HG02970 (cell line): ENCODE results near the gene SSBP3.
"Not testable (repeated sequence)": the region's sequence is repeated elsewhere in the genome, so short reads cannot be mapped to it uniquely, and the experiment has no call there.

Experiments used
- ATAC-seq: cut with Tn5 transposase; IDR thresholded peaks from one replicate; pipeline ENCODE4 v1.9.1; 2021; ENCODE audit warnings: mild to moderate bottlenecking, moderate library complexity, moderate number of reproducible peaks; ENCODE audit not compliant: unreplicated experiment, low FRiP score

SSBP3 gene

DNA sequence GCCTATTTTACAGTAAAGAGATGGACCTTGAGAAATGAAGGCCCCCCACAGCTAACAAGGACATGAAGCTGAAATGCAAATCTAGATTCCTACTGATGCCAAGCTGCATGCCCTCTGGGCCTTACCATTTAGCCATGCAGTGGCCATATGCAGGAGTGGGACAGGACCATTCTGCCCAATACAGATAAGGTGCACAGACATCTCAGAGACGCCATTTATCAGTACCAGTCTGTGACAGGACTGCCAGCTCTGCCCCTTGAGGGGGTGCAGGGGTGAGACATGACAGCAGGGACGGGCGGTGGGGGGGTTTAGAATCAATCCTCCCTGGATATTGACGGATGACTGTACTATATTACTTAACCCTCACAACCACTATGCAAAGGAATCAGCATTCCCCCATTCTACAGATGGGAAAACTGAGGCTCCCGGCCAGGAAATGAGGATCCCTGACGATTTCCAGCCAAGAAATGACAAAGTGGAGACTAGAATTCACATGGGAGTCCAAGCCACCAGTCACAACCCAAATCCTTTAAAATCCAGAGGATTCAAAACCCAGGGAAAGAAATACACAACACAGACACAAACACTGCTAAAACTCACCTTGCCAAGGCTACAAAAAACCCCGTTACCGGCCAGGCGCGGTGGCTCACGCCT, 10.8 kb downstream of the SSBP3 start:
- no peak for ATAC-seq

DNA sequence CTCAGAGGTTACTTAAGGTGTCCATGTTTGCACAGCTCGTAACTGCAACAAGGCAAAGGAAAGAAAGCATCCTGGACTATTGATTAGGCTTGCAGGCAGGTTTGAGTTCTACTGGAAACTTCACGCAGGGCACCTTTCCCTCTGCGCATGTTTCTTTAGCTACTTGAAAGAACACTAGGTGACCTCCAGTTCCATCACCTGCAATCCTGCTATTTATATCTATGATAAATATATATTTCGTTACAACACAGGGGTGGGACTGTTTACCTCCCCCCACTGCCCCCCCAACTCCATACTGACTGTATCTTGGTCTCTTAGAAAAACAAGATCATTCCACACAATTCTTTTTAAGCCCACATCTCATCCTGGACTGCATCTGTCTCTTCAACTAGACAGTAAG, 12.1 kb downstream of the SSBP3 start:
- no peak for ATAC-seq

- ATAC-seq = no peak
These were observed 13.8 kb downstream of the SSBP3 start for GRCh38 chr1:54392401-54392800.

DNA sequence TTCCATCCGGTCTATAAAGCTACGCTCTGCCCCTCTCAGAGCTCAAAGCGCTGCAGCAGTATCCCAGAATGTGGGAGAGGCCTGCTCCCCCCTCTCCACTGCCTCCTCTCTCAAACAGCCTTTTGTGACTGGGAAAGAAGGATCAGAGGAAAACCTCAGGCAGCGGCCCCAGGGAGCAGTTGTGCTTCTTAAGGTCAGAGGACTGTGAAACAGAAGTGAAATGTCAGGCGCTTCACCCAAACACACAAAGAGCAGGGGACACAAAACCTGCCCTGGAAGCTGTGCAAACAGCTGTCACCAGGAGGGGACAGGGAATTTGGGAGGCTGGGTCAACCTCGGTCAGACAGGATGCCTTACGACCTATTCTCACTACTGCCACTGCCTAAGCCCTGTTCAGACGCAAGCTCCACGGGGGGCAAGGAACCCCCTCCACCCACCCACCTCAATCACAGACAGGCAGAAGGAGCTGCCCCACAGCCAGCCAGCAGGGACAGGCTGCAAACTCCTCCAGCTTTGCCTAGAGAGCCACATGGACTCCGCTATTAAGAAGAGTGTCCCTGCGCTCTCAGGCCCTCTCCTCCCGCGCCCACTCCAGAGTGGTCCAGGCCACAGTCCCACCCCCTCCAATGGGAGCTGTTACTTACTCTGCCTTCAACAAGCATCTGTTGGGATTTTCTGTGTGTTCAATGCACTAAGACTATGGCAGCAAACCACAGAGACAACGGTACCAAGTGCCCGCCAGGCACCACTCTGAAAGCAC, 14.6 kb downstream of the SSBP3 start:
- ATAC-seq = no peak

- ATAC-seq = no peak
These were observed 15.5 kb downstream of the SSBP3 start for GRCh38 chr1:54390655-54391054.

DNA sequence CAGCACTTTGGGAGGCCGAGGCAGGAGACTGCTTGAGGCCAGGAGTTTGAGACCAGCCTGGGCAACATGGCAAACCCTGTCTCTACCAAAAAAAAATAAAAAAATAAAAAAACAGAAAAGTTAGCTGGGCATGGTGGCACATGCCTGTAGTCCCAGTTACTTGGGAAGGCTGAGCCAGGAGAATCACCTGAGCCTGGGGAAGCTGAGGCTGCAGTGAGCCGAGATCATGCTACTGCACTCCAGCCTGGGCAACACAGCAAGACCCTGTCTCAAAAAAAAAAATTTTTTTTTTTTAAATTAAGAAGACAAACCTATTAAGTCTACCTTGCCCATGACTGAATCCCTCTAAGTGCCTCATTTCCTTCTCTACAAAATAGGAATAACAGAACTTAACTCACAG, 16.6 kb downstream of the SSBP3 start:
- not testable (repeated sequence) for ATAC-seq

GRCh38 chr1:54387419-54387818, 18.8 kb downstream of the SSBP3 start:
- no peak for ATAC-seq

DNA sequence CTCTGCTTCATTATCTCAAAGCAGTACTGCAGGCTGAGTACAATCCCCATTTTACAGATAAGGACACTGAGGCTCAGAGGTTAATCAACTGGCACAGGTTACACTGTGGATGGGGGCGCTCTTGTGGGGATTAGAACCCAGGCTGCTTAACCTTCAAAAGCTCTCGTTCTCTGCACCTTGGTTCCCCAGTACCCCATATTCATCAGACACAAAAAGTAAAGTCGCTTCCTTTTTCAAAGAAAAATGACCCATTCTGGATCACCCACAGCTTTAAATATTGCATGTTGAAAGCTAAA, 20.5 kb downstream of the SSBP3 start:
- no peak for ATAC-seq

DNA sequence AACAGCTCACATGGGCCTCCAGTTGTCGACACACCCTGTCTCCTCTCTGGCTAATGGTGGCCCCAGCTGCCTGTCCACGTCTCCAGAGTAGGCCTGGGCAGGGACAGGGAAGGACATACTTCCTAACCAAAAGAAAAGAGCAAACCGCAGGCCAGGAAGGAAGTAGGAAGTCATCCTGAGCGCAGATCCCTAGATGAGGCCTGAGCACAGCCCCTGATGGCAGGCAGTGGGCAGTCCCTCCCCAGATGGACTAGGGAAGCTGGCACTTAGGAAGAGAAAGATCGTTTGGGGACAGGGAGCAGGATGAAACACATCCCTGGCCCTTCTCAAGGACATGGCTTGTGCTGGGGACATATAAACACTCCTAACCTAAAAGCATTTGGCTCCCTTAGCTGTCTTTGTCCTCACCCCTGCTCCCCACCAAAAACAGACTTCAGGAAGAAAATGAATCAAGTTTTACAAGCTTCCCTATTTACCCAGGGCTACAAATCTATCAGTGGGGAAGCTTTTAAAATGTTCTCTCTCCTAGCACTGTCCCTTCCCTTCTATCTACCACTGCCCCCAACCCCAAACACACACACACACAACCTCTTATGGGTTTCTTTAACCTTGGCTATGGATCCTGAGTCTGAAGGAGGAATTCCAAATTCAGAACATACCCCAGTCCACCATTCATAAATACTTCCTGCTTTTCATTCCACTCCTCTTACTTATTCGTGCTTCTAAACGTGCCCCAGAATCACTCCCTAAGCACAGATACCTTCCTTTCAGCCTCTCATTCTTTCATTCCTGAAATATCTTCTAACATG, 21.1 kb downstream of the SSBP3 start:
- no peak for ATAC-seq

GRCh38 chr1:54384471-54384870, 21.7 kb downstream of the SSBP3 start:
- ATAC-seq = no peak

DNA sequence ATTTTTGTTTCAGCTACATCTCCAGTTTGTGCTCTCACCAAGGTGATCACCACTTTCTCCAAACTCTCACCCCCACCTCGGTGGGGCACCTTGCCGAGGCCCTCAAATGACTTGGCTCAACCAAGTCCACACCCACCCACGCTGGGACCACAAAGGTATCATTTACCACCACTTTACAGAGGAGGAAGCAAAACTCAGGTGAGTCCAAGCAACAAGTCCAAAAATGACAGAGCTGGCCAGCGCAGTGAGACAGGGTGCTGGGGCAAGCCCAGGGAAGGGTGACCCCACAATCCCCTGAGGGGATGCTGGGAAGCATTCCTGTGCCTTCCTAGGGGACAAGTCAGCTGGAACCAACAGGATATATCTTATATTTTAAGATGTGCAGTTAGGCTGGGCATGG, 24.7 kb downstream of the SSBP3 start:
- no peak for ATAC-seq

- no peak for ATAC-seq
These were observed 25.8 kb downstream of the SSBP3 start for GRCh38 chr1:54380290-54380882.

DNA sequence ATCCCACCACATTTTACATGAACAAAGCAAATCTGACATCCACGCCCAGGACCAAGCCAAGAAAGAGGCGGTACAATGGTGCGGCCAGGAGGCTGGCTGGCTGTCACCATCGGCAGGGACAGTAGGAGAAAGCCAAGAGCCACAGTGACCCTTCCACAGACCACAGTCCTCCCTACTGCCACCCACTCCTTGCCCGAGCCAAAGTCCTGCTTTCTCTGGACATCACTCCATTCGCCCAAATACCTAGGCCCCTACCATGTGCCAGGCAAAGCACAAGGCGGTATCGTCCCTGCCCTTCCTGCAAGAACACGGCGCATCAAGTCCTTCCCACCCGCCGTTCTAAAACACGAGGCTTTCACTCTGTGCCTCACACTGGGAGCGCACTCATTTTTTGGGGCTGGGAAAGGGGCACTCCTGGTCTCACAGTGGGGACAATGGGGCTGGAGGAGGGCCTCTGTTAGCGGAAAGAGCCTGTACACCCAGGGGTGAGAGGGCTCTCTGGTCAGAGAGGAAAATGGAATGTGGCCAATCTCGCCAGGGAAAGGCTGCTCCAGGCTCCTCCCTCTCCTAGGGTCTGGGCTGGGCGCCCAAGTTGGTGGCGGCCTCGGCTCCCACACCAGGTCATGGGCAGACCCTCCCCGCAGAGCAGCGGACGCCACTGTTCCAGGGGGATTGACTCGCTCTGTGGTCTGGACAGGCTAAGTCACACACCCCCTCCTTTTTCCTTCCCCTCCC, 26.5 kb downstream of the SSBP3 start:
- ATAC-seq = no peak

GRCh38 chr1:54378874-54379554, 27.2 kb downstream of the SSBP3 start:
- no peak for ATAC-seq

- no peak for ATAC-seq
These were observed 27.9 kb downstream of the SSBP3 start for GRCh38 chr1:54378157-54378873.

GRCh38 chr1:54377040-54377691, 29.0 kb downstream of the SSBP3 start:
- ATAC-seq = no peak

DNA sequence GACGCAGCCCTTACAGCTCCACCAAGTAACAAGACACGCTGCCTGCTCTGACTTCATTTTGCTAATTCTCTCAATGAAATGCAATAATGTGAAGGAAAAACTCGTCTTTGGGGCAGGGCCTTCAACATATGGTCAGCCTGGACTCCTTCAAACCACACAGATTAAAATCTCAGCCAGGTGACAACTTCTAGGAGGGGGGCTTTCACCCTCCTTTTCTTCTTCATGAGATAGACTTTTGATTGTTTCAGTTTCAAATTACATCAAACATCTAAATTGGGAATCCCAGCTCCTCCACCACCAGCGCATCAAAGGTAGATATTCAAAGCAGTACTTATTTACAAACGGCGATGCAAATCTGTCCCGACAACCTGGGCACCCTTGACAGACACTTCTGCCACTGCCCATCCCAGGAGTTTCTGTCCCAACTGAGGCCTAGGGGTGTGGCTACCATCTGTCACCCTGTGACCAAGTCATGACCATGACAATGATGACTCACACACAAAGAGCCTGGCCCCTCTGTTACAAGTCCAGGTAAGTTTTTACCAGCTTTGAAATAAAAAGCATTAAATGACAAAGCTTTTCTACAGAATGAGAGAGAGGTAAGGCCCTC, 29.7 kb downstream of the SSBP3 start:
- no peak for ATAC-seq

- ATAC-seq = no peak
These were observed 30.3 kb downstream of the SSBP3 start for GRCh38 chr1:54375712-54376429.
